ENCODE data around the gene CBARP.

- TF ChIP-seq CTCF (IDR thresholded peaks at IDR 0.05) (peak in 2 of 7 experiments; percentile 5 to 7), POLR2A (IDR thresholded peaks at IDR 0.05) (peak; percentile 90 to 98 (median 98))
Measured at GRCh38 chr19:1261798-1262622, 24.2 kb upstream of the CBARP start.
